Measurements from ENCODE around the gene KIF21A. TPM values are rescaled to one million over a fixed set of nuclear protein-coding genes. Genes with fewer than 3 reads are reported as not detected.

The KIF21A gene
- total and polyA plus RNA-seq, 2 of the 13 experiments (the other 11 are each of a cell fraction or from before 2014, with no cell fraction given): 20.6 to 39.7 TPM

DNA sequence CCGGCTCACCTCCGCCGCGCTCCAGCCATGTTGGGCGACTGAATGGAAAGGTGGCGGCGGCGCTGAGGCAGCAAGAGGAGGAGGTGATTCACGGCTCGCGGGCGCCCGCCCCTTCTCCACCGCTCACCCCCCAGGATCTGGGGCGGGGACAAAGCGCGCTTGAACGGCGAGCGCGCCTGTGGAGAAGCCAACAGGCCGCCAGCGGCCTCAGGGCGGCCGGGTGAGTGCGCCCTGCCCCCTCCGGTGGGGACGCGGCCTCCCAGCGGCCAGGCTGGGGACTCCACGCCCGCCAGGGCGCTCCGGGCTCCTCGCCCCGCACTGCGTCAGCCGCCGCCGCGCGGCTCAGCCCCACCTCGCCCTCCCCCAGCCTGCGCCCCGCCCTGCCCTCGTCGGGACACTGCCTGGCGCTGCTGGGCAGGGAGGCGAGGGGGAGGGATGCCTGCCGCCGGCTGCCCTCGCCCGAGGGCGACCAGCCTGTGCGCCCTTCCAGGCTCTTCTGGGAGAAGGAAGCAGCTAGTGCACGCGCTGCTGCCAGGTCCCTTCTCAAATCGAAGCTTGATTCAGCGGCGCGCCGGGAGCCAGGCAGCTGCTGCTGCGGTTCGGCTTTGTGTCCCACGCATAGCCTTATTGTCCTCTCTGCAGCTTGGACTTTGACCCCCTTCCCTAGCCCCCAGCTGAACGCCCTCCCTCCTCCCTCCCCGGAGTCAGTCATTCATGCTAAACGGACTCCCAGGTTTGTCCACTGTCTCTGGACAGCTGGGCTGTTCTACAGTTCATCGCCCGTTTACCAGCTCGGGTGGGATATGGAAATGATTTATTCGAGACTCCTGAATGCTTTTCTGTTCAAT lies at the start of gene KIF21A (continued):
- no peak for TF ChIP-seq CSRNP2 (CRISPR knock-in tag; conservative IDR thresholded peaks at IDR 0.05; ENCODE audit: low read depth)
- TF ChIP-seq KMT2B (CRISPR knock-in tag; IDR thresholded peaks at IDR 0.05): peak; percentile 86
- TF ChIP-seq TEF (CRISPR knock-in tag; IDR thresholded peaks at IDR 0.05): no peak
- TF ChIP-seq MYC (CRISPR knock-in tag; IDR thresholded peaks at IDR 0.05; ENCODE audit: borderline replicate concordance): peak; percentile 89
- no peak; the same call in 1 of the 2 replicates for TF ChIP-seq KAT7 (CRISPR knock-in tag; IDR thresholded peaks at IDR 0.05; ENCODE audit: borderline replicate concordance)
- TF ChIP-seq, protein P1, sequence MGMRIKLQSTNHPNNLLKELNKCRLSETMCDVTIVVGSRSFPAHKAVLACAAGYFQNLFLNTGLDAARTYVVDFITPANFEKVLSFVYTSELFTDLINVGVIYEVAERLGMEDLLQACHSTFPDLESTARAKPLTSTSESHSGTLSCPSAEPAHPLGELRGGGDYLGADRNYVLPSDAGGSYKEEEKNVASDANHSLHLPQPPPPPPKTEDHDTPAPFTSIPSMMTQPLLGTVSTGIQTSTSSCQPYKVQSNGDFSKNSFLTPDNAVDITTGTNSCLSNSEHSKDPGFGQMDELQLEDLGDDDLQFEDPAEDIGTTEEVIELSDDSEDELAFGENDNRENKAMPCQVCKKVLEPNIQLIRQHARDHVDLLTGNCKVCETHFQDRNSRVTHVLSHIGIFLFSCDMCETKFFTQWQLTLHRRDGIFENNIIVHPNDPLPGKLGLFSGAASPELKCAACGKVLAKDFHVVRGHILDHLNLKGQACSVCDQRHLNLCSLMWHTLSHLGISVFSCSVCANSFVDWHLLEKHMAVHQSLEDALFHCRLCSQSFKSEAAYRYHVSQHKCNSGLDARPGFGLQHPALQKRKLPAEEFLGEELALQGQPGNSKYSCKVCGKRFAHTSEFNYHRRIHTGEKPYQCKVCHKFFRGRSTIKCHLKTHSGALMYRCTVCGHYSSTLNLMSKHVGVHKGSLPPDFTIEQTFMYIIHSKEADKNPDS (CRISPR knock-in tag; IDR thresholded peaks at IDR 0.05): peak; percentile 83; the same call in 1 of the 2 replicates
- TF ChIP-seq SATB2 (CRISPR knock-in tag; IDR thresholded peaks at IDR 0.05): 0 out of 2 replicates have a peak, but pooled peaks have one; percentile 30
- TF ChIP-seq, protein P2, sequence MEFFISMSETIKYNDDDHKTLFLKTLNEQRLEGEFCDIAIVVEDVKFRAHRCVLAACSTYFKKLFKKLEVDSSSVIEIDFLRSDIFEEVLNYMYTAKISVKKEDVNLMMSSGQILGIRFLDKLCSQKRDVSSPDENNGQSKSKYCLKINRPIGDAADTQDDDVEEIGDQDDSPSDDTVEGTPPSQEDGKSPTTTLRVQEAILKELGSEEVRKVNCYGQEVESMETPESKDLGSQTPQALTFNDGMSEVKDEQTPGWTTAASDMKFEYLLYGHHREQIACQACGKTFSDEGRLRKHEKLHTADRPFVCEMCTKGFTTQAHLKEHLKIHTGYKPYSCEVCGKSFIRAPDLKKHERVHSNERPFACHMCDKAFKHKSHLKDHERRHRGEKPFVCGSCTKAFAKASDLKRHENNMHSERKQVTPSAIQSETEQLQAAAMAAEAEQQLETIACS (CRISPR knock-in tag; IDR thresholded peaks at IDR 0.05): 0 out of 2 replicates have a peak, but pooled peaks have one; percentile 16
- TF ChIP-seq, protein P3, sequence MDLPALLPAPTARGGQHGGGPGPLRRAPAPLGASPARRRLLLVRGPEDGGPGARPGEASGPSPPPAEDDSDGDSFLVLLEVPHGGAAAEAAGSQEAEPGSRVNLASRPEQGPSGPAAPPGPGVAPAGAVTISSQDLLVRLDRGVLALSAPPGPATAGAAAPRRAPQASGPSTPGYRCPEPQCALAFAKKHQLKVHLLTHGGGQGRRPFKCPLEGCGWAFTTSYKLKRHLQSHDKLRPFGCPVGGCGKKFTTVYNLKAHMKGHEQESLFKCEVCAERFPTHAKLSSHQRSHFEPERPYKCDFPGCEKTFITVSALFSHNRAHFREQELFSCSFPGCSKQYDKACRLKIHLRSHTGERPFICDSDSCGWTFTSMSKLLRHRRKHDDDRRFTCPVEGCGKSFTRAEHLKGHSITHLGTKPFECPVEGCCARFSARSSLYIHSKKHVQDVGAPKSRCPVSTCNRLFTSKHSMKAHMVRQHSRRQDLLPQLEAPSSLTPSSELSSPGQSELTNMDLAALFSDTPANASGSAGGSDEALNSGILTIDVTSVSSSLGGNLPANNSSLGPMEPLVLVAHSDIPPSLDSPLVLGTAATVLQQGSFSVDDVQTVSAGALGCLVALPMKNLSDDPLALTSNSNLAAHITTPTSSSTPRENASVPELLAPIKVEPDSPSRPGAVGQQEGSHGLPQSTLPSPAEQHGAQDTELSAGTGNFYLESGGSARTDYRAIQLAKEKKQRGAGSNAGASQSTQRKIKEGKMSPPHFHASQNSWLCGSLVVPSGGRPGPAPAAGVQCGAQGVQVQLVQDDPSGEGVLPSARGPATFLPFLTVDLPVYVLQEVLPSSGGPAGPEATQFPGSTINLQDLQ (CRISPR knock-in tag; IDR thresholded peaks at IDR 0.05): no peak
- TF ChIP-seq, protein P4, sequence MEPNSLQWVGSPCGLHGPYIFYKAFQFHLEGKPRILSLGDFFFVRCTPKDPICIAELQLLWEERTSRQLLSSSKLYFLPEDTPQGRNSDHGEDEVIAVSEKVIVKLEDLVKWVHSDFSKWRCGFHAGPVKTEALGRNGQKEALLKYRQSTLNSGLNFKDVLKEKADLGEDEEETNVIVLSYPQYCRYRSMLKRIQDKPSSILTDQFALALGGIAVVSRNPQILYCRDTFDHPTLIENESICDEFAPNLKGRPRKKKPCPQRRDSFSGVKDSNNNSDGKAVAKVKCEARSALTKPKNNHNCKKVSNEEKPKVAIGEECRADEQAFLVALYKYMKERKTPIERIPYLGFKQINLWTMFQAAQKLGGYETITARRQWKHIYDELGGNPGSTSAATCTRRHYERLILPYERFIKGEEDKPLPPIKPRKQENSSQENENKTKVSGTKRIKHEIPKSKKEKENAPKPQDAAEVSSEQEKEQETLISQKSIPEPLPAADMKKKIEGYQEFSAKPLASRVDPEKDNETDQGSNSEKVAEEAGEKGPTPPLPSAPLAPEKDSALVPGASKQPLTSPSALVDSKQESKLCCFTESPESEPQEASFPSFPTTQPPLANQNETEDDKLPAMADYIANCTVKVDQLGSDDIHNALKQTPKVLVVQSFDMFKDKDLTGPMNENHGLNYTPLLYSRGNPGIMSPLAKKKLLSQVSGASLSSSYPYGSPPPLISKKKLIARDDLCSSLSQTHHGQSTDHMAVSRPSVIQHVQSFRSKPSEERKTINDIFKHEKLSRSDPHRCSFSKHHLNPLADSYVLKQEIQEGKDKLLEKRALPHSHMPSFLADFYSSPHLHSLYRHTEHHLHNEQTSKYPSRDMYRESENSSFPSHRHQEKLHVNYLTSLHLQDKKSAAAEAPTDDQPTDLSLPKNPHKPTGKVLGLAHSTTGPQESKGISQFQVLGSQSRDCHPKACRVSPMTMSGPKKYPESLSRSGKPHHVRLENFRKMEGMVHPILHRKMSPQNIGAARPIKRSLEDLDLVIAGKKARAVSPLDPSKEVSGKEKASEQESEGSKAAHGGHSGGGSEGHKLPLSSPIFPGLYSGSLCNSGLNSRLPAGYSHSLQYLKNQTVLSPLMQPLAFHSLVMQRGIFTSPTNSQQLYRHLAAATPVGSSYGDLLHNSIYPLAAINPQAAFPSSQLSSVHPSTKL (CRISPR knock-in tag; IDR thresholded peaks at IDR 0.05): peak; percentile 49
- peak; percentile 65; the same call in 1 of the 2 replicates for TF ChIP-seq NCOA1 (CRISPR knock-in tag; IDR thresholded peaks at IDR 0.05)
- peak; percentile 10; the same call in 1 of the 2 replicates for TF ChIP-seq MAFF (IDR thresholded peaks at IDR 0.05; ENCODE audit: low read depth, low read length)
- TF ChIP-seq ZSCAN20 (CRISPR knock-in tag; IDR thresholded peaks at IDR 0.05; ENCODE audit: borderline replicate concordance): no peak
- no peak; the same call in 1 of the 2 replicates for TF ChIP-seq ZNF205 (CRISPR knock-in tag; IDR thresholded peaks at IDR 0.05)
